Stimulated activated CD8-positive, alpha-beta memory T cell treated with anti-CD3 and anti-CD28 coated beads, Interleukin-15, amount 100 ng/mL, for 4 hours (primary cell): ENCODE results near the gene MDFI.

Source experiments
- DNase-seq, 2 donors: peaks; one replicate each; pipeline ENCODE4 v3.0.0-alpha.2; 2020; ENCODE audit warnings: low read depth in 2 of 2

The MDFI gene

DNA sequence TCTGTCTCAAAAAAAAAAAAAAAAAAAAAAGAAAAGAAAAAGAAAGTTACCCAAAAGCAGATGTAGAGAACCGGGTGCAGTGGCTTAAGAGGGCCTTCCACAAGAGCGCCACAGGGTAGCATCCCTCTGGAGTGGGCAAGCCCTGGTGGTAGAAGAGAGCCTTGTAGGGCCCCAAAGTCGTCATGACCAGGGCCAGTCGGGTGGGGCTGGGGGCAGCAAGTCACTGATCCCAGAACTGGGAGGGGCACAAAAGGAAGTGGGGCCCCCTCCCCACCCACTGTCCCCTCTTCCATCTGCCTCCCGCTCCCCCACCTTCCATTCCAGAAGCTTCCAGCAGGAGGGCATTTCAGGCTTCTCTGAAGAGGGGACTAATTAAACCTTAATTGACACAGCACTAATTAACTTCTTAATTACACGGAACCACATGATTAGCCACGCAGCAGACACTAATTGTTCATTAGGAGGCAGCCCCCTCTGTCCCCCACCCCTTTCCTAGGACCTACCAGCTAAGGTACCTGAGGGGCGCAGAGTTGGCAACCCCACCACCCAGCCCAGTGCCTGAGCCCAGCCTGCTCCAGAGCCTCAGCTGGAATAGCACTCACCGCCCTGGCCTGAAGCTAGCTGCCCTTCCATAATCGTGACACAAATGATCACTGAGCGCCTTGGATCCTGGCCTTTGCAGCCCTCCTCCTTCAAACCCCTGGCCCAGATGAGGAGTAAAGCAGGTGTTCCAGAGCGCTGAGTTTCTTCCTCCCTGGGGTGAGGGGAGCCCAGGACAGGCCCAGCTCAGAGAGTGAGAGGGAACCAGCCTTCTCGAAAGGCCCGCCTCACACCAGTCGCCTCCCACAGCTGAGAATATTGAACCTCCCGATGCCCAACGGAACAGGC is 34.8 kb downstream of the MDFI start:
- DNase-seq, result no peak

DNA sequence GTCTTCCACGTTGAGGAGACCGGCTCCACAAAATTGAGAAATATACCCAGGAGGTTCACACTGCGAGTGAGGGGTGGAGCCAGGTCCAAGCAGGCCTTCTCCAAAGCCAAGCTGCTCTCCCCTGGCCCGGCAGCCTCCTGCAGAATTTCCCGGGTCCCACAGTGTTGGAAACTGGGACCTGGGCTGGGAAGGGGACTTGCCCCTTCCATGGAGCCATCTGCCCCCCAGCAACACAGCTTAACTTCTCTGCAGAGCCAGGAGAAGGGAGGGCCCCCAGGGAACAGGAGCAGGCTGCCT is 35.4 kb downstream of the MDFI start:
- no peak for DNase-seq

DNA sequence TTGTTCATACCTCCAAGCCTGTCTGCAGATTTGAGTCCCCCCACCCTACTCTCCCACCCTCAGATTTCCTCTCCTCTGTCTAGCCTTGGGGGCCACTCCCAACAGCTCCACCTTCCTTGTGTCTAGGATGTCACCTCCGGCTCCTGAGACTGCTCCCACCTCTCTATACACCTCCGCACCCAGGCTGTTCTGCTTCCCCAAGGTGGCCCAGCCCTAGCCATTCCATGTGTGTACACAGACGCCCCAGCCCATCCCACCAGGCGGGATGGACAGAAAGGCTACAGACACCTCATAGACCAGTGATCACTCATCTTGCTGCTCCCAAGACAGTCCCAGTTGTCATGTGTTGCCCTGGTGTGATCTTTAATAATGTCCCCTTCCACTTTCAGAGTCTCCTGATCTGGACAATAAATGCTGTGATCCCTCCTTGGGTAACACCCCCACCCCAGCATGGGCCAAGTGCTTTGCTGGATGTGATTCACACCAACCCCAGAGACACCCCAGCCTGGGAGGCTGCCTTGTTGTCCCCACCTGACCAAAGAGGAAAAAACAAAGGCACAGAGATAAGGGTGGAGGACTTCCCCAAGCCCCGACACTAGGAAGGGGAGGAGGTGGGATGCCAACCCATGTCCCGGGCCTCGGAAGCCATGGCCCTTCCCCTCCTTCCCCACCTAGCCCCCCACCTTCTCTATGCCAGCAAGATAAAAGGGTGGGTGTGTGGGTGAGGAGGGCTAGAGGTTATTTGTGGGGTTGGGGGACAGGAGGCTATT is 36.1 kb downstream of the MDFI start:
- DNase-seq, result no peak

DNA sequence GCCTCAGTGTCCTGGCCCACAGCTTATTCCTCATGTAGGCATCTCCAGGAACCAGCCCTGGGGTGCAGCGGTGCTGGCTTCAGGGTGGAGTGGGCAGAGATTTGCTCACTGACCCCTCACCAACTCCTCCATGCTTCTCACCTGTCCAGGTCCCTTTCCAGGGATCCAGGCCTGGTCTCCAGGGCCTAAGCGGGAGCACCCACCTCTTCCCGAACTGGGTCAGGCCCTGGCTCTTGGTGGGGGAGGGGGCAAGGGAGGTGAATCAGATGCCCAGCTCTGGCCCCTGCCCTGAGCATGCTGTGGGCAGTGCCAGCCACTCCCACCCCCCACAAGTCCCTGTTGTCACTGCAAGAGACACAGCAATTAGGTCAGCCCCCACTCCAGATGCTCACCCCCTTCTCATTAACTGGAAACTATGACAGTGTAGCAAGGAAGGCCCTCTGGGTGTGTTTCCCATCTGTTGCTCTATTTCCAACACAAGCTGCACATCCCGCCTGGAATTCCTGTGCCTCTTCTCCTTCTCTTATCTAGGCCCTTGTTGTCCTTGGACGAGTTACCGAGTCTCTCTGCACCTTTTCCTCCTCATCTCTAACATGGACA is 37.0 kb downstream of the MDFI start:
- no peak for DNase-seq

DNA sequence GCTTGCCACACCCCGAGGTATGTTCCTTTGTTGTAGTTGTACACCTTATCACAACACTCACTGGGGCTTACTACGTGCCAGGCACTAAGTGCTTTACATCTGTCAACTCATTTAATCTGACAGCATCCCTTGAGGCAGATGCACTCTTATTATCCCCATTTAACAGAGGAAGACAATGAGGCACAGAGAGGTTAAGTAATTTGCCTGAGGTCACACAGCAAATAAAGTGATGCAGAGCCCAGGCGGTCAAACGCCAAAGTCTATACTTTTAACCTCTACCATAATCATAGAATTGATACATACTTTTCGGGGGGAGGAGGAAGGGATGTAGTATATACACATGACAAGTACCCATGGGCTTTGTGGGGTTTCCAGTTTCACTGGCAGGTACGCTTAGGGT is 37.7 kb downstream of the MDFI start:
- DNase-seq, result no peak

DNA sequence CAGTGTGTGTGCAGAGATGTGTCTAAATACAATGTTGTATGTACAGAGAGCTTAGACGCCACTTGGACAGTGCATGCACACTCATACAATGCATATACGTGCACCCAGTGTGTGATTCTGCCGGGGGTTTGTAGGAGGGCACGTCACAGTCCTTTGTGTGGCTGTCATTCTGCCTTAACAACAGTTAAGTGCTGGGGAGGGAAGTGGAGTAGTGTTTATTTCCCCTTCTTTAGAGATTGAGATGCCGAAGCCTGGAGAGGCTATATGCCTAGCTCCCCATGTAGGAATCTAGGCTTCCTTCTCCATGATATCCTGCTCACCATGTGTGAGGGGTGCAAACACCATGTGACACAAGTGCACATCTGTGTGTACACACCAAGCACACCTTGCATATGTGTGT is 38.2 kb downstream of the MDFI start:
- DNase-seq, result no peak

DNA sequence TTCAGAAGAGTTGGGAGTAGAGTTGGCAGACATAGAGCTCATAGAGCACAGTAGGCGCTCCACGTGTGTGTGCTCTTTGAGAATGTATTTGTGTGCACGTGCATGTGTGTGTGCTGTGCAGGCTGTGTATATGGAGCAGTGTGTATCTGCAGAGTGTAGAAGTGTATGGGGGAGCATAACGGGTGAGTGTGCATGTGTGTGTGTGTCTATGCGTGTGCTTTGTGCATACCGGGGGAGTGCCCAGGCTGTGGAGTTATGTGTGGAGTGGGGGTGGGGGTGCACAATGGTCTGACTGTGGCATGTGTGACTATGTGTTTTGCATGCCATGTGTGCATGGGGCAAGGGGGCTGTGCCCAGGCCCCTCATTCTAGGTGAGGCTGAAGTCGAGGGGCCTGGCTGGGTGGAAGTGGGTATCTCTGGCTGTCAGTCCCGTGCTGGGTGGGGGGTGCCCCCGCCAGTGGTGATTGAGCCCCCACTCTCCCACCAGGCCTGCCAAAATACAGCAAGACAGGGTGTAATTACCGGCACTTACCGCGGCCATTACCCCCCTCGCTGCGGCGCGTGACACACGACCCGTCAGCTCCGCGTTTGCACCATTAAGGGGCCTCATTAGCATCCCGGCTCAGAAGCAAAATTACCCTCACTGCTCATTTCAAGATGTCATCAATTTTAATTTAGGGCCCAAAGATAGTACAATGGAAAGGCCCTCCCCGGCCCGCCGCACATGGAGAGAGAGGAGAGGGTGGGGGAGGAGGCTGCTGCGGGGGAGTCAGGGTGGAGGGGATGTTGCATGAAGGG is 39.1 kb downstream of the MDFI start:
- DNase-seq, result no peak

DNA sequence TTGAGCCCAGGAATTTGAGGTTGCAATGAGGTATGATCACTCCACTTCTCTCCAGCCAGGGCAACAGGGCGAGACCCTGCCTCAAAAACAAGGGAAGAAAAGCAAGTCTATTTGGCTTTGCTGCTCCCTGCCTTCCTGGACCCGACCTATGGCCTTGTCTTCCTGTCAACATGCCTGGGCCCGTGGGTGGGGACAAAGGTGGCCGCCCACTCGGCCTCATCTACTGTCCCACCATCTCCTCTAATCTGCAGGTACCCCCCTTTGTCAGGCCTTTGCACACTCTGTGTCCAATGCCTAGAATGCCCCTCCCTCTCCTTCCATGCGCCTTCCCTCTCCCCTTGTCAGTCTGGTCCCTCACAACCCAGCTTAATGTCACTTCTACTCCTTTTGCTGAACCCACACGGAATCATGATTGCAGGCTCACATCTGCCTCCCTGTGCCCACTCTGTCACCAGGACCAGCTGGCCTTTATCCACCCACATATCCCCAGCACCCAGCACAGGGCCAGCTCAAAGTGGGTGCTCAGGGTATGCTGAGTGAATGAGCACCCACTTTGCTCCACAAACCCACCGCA is 40.3 kb downstream of the MDFI start:
- no peak for DNase-seq

DNA sequence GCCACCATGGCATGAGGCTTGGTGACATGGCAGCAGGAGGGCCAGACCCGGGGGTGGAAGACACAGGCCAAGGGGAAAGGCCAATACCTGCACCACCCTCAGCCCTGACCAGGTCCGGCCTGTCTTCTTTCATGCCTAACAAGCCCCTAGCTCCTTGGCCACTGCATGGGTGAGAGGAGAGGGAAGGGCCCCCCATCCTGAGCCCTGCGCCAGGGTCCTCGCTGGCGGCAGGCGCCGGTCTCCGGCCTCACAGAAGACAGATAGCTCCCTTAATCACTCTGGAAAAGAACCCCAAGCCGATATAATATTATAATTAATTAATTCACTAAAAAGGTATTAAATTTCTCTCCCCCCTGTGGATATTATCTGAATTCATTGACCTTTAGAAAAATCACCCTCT is 41.4 kb downstream of the MDFI start:
- DNase-seq, result no peak

DNA sequence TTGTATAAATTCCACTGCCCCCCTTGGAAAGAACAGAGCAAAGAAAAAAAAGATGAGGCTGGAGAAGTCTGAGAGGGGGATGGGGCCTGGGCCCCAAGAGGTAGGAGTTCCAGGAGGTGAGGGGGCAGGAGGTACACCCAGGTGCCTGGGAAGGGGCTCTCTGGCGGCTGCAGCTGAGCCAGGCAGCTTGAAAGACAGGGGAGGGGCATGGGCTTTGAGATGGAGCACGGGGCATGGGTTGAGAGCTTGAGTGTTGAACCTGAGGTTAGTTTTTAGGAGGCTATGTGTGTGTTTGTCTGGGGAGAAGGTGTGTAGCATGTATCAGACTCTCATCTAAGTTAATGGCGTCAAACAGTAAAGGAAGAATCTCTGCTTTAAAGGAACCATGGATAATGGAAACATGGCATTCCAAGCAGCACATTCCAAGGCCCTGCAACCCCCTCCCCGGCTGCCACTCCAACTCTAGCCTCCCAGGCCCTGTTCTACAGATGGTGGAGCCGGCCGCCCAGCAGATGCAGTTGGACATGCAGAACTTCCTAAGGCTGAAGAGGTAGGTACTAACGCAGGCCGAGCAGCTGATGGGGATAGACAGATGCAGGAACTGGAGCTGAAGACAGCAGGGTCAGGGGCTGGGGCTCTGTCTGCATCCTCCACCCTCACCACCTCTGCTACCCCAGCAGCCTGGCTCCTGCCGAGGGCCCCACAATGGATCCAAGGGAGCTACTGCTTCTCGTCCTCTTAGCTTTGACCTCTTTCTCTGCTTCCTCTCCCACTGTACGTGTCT is 42.1 kb downstream of the MDFI start:
- no peak for DNase-seq

DNA sequence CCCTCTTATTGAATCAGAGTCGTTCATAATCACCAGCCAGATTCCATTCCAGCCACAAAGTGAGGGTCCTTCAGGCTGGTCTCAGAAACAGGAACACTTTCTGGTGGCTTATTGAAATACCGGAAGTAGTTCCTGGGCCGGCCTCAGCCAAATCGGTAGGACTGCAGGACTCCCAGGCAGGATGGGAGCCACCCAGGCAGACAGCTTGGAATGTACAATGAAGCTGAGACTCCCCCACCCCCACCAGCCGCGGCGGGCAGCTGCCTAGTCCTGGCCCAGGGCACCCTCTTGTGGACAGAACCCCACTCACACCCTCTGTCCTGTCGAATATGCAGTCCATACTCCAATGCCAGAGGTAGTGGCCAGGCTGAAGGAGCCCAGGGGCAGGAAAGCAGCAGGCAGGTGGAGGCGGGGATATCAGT is 43.8 kb downstream of the MDFI start:
- DNase-seq, result peak; percentile 27 to 40

DNA sequence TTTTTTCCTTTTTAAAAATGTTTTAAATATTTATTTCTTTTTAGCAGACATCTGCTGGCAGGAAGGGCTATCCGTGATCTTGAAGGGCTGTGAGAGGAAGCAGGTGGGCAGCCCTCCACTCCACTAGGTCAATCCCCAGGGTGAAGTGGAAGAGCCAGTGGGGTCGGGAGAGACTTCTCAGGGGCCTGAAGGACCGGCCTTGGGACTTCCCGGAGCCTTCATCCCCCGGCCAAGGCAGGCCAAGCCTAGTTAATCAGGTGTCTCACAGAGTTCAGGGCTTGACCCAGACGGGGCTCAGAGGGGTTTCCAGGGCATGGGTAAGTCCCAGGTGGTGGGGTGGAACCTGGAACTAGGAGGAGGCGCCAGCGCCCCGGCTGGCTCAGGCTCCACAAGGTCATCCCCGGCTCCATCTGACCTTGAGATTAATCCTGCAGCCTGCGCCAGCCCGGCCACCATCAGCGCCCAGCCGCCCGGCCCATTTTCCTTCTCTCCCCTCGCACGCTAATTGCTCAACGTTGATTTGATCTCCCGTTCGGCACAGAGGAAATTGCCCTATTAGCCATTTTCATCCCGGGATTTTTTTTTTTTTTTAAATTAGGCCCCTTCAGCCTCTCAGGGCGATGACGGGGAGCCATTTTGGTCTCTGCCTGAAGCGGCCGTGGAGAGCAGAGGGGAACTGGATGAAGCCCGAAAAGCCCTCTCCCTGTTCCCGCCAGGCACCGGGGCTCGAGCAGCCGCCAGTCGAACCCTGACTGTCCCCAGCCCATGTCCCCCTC is 44.4 kb downstream of the MDFI start:
- no peak for DNase-seq

DNA sequence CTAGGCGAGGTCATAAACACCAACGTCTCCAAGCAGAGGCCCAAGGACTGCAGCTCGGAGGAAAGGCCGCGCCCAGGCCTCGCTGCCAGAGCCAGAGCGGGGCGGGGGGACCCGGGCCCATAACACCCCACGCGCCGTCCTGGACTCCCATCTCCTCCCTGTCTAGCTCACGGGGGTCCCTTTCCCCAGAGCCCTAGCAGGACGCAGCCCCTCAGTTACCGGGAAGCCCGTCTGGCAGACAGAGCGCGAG is 44.9 kb downstream of the MDFI start:
- no peak for DNase-seq

DNA sequence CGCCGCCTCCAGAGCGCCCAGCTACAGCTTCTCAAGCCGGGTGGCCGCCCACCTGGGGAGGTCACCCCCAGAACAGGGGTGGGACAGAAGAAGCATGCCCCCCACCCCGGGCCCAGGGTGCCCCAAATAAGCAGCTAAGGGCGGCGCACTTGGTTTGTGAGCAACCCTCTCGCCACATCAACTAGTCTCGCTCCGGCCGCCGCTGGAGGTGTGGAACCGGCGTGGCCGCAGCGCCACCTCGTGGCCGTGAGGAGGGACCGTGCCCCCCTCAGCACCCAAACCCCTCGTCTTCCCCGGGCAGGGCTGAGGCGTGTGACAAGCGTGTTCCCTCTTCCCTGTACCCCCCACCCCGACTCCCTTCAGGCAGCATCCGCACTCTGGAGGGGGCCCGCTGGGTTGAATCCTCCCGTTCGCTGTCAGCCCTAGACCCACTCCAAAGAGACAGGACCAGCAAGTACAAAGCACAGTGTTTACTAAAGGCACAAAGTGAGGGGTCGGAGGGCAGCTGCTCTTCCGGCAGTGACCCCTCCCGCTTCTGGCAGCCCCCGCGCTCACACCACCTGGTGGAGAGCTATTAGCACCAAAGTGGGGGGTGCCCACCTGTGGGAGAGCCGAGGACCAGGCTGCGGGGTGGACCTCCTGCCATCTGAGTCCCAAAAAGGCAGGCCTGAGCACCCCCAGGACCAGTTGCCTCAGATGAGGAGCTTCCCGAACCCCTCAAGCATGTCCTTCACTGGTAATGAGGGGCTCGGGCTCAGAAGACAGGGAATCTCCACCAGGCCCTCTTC is 45.4 kb downstream of the MDFI start:
- DNase-seq, result peak; percentile 52 to 57

DNA sequence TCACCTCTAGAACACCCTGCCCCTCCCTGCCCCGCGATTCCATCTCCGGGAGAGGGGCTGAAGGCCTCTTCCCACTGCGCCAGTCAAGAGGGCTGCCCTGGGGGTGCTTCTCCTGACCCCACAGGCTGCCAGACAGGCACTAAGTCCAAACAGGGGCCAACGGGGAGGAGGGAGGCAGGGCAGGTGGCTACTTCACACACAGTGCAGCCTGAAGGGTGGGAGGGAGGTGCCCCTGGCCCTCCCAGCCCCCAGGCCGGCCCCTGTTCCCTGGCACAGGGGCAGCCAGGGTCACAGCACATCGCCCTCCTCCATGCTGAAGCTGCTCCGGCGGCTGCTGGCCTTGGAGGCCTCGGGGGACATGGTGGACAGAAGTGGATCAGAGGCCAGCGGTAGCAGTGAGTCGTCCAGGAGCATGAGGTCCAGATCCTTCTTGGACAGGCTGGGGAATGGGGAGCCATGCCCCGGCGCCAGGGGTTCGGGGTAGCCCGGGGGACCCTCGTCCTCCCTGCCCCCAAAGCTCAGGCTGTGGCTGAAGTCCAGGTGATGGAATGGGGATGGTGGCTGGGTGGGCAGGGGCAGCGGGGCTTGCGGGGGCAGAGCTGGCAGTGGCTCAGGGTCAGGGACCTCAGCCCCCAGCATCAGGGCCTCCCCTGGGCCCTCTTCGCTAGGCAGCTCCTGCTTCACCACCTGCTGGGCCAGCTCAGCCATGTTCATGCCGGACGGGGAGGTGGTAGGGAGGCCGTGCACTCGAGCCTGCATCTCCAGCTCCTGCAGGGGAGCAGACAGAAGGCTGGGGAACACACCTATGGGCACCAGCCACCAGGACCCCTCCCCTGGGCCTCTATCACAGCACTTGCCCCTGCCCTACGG is 46.3 kb downstream of the MDFI start:
- DNase-seq, result no peak

DNA sequence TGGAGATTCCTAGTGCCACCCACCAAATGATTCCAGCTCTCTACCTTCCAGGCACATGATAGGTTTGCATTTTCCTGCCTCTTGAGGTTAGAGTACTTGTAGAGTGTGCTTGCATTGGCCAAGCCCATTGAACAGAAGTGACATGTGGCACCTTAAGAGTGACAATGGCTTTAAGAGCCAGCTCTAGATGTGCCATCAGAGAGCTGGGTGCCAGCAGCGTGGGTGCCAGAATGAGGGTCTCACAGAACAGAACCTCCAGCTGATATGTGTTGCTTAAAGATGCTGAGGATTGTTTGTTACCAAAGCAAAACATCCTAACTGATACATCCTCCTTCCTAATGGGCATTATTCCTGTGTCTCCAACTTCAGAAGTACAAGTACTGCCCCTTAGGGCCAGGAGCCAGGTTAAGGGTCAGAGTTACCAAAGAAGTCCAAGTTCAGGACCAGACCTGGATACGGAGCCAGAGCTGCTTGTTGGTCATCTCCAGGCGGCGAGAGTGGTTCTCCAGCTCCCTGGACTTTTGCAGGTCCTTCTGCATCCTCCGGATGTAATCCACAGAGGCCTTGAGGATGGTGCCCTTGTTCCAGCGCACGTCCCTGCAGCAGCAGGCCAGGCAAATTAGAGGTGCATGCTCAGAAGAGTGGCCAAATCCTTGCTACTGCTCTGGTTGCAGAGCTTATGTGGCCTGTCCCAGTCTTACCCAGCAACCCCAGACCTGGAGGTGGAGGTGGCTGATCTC is 47.5 kb downstream of the MDFI start:
- no peak for DNase-seq

DNA sequence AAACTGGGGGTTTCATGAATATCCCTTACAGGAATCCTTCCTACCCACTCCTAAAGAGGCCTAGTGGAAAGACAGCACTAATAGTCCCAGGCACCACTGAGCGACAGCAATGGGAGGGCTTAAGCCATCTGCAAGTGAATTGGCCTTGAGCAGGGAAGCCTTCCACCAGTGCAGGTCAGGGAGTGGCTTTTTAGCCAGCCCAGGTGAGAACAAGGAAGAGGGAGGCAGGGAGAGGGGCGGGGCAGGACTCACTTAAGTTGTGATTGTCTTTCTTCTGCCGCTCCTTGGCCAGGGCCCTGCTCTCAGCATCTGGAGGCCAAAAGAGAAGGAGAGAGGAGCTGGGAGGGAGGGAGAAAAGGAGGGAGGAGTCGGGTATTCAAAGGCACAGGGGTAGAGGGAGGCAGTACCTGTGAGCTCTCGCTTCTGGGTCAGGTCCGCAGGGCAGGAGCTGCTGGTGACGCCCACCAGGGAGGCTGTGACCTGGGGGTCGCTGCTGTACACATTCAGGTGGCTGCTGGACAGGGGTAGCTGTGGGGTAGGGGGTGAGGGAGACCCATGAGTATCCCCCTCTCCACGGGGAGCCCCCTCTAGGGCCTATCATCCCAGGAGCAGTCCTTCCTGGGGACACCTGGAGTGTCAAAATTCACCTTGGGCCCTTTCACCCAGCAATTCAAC is 49.4 kb downstream of the MDFI start:
- DNase-seq, result no peak
